NCI-H1694 (cell line): ENCODE measurements around the gene CDKN1B.

Source experiments
- DNase-seq: peaks from one replicate; lab custom pipeline; 2025; lab: John Stamatoyannopoulos, UW

CDKN1B gene

DNA sequence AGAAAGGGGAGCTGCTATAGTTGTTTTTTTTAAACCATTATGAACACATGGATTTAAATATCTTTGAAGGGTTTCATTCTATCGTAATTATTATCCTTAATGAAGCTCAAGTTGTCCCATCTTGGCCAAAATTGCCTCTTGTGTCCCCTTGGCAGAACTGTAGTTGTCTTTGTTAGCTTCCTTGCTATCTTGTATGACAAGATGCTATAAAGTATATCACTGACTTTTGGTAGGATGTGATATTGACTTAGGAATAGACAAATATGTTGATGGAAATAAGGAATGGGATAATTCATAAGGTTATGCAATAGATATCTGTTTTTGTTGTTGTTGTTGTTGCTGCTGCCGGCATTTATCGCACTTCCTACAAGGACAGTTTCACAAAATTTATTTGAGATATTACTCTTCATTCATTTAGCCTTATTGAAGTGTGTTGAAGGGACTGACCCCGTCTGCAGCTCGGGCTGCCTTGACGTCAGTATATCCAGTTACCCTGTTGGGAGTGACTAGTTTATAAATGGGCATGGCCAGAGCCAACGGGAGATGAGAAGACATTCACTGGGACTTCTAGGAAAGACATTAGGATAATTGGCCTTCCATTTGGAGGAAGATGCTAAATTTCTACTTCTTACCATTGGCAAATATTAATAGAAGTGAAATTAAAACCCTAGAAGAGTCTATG, 42.2 kb downstream of the CDKN1B start:
- DNase-seq = no peak

DNA sequence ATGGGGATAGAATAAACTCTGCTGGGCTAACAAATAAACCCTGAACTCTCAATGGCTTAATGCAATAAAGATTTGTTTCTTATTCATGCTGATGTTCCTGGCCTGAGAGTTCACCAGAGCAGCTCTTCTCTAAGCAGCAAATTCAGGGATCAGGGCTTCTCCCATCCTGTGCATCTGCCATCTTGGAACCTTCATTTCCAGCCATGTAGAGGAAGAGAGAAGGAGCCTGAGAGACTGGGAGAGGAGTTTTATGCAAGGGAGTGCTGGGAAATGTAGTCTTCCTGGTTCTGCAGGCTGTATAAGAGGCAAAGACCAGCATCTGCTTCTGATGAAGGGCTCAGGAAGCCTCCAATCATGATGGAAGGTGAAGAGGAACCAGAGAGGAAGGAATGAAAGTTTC, 47.7 kb downstream of the CDKN1B start:
- DNase-seq = no peak

GRCh38 chr12:12770262-12770661, 53.1 kb downstream of the CDKN1B start:
- no peak for DNase-seq
